IPS-18c (cell line): ENCODE results near the gene TNFRSF1B.

Source experiments
- H3K4me3 ChIP-seq: 2 replicates; pipeline ENCODE4 v1.7.0; 2013; ENCODE audit warnings: low read depth, mild to moderate bottlenecking, low read length, moderate library complexity; ENCODE audit not compliant: insufficient read depth
- H3K9me3 ChIP-seq: one replicate; pipeline ENCODE4 v1.6.1; 2013; ENCODE audit warnings: mild to moderate bottlenecking, low read length, moderate library complexity; ENCODE audit not compliant: control insufficient read depth, insufficient read depth

The TNFRSF1B gene

GRCh38 chr1:12168451-12169160 is 1.8 kb downstream of the TNFRSF1B start:
- Histone ChIP-seq H3K4me3 (no peak overlapping the region), H3K9me3 (no peaks in the 10 kb centered on the region)

GRCh38 chr1:12169442-12170135 is 2.8 kb downstream of the TNFRSF1B start:
- H3K9me3 ChIP-seq: no peaks in the 10 kb centered on the region
- H3K4me3 ChIP-seq: no peak overlapping the region

- H3K9me3 ChIP-seq: no peaks in the 10 kb centered on the region
- no peak overlapping the region for H3K4me3 ChIP-seq
These were observed 3.5 kb downstream of the TNFRSF1B start for GRCh38 chr1:12170263-12170671.

- H3K9me3 ChIP-seq: no peaks in the 10 kb centered on the region
- no peak overlapping the region for H3K4me3 ChIP-seq
These were observed 4.6 kb downstream of the TNFRSF1B start for GRCh38 chr1:12171206-12172041.

- H3K4me3 ChIP-seq: no peak overlapping the region
- H3K9me3 ChIP-seq: peaks cover 4% of the 10 kb centered on the region
These were observed 5.5 kb downstream of the TNFRSF1B start for GRCh38 chr1:12172042-12172851.

GRCh38 chr1:12173041-12173509 is 6.3 kb downstream of the TNFRSF1B start:
- no peak overlapping the region for H3K4me3 ChIP-seq

GRCh38 chr1:12173631-12174121 is 6.9 kb downstream of the TNFRSF1B start:
- Histone ChIP-seq H3K4me3 (no peak overlapping the region), H3K9me3 (peaks cover 4% of the 10 kb centered on the region)

More at GRCh38 chr1:12173041-12173509, 6.3 kb downstream of the TNFRSF1B start:
- peaks cover 4% of the 10 kb centered on the region for H3K9me3 ChIP-seq

- peaks cover 4% of the 10 kb centered on the region for H3K9me3 ChIP-seq
- no peak overlapping the region for H3K4me3 ChIP-seq
These were observed 8.4 kb downstream of the TNFRSF1B start for GRCh38 chr1:12174924-12175810.

- Histone ChIP-seq H3K4me3 (no peak overlapping the region), H3K9me3 (peaks cover 4% of the 10 kb centered on the region)
These were observed 9.7 kb downstream of the TNFRSF1B start for GRCh38 chr1:12176298-12177118.

- Histone ChIP-seq H3K4me3 (no peak overlapping the region), H3K9me3 (peaks cover 4% of the 10 kb centered on the region)
These were observed 10.6 kb downstream of the TNFRSF1B start for GRCh38 chr1:12177156-12177998.

GRCh38 chr1:12177999-12178441 is 11.2 kb downstream of the TNFRSF1B start:
- H3K4me3 ChIP-seq: no peak overlapping the region
- peaks cover 4% of the 10 kb centered on the region for H3K9me3 ChIP-seq

- Histone ChIP-seq H3K4me3 (no peak overlapping the region), H3K9me3 (peaks cover 4% of the 10 kb centered on the region)
These were observed 11.7 kb downstream of the TNFRSF1B start for GRCh38 chr1:12178511-12178910.

- Histone ChIP-seq H3K4me3 (no peak overlapping the region), H3K9me3 (peaks cover 4% of the 10 kb centered on the region)
These were observed 12.3 kb downstream of the TNFRSF1B start for GRCh38 chr1:12179111-12179519.

- Histone ChIP-seq H3K9me3 (peaks cover 4% of the 10 kb centered on the region), H3K4me3 (no peak overlapping the region)
These were observed 12.9 kb downstream of the TNFRSF1B start for GRCh38 chr1:12179676-12180075.
